Effector memory CD8-positive, alpha-beta T cell (primary cell): ENCODE measurements around the gene AZU1.

Experiments
- ATAC-seq: fragments of 150-1000 bp; cut with Tn5 transposase; replicated peaks from 2 replicates; pipeline ENCODE4 v1.10.0; 2021; ENCODE audit warnings: mild to moderate bottlenecking, moderate library complexity
- DNase-seq, 3 experiments: peaks; one replicate each; pipeline ENCODE4 v3.0.0; 2021
- H3K27ac Mint-ChIP-seq, 2 donors: one replicate each; pipeline ENCODE4 v1.8.0; 2022; ENCODE audit warnings: mild to moderate bottlenecking in 2 of 2, mixed read lengths in 2 of 2, moderate library complexity in 2 of 2
- H3K27me3 Mint-ChIP-seq, 2 donors: one replicate each; pipeline ENCODE4 v1.8.0; 2022; ENCODE audit warnings: mixed read lengths in 2 of 2
- H3K36me3 Mint-ChIP-seq: one replicate; pipeline ENCODE4 v1.8.0; 2022; ENCODE audit warnings: mild to moderate bottlenecking, moderate library complexity, mixed read lengths; ENCODE audit not compliant: insufficient read depth
- H3K4me1 Mint-ChIP-seq, 2 donors: one replicate each; pipeline ENCODE4 v1.8.0; 2022; ENCODE audit warnings: low read depth in 2 of 2, mixed read lengths in 2 of 2
- H3K4me3 Mint-ChIP-seq, 2 donors: one replicate each; pipeline ENCODE4 v1.8.0; 2022; ENCODE audit warnings: mild to moderate bottlenecking in 2 of 2, mixed read lengths in 2 of 2, moderate library complexity in 2 of 2
- H3K9me3 Mint-ChIP-seq, 2 donors: one replicate each; pipeline ENCODE4 v1.8.0; 2022; ENCODE audit warnings: mixed read lengths in 2 of 2
- total RNA-seq, 9 experiments: gene quantifications; one replicate each; lab custom pipeline; 2026; lab: John Stamatoyannopoulos, UW

Gene AZU1, protein sequence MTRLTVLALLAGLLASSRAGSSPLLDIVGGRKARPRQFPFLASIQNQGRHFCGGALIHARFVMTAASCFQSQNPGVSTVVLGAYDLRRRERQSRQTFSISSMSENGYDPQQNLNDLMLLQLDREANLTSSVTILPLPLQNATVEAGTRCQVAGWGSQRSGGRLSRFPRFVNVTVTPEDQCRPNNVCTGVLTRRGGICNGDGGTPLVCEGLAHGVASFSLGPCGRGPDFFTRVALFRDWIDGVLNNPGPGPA
- 0 to 1.5 (median 0.17) reads per million in 9 experiments for total RNA-seq

DNA sequence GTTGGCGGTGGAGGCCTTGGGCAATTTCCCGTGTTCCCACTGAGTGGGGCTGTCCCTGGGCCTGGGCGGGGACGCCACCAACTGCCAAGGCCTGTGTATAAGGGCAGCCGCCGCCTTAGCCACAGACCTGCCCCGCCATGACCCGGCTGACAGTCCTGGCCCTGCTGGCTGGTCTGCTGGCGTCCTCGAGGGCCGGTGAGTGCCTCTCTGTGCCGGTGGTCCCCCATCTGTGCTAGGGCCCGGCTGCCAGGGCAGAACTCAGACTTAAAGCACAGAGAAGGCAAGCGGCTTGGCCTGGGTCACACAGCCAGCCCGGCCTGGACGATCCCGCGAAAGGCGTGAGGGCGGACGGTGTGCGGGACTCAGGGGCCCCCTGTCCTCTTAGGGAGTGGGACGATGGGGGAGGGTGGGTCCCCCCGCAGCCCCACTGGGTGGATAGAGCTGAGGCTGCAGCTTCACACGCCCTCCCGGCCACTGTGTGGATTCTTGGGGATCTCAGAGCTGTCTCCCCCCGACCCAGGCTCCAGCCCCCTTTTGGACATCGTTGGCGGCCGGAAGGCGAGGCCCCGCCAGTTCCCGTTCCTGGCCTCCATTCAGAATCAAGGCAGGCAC is at the start of gene AZU1:
TSS of gene AZU1 (plus strand) at position 128 of the 612 bp plus-strand sequence. CDS start at position 138, 10 bp downstream.
- Mint-ChIP-seq H3K4me3 (no peak within 1 kb of the TSS), H3K27ac (no peak within 1 kb of the TSS), H3K36me3 (peaks cover 11% of the 10 kb centered on the region), H3K27me3 (peaks cover 7 to 33% of the 10 kb centered on the region in 2 donors), H3K4me1 (peaks cover 0 to 2% of the 10 kb centered on the region in 2 donors), H3K9me3 (no peaks in the 10 kb centered on the region)
- ATAC-seq (no peak), DNase-seq (no peak)

DNA sequence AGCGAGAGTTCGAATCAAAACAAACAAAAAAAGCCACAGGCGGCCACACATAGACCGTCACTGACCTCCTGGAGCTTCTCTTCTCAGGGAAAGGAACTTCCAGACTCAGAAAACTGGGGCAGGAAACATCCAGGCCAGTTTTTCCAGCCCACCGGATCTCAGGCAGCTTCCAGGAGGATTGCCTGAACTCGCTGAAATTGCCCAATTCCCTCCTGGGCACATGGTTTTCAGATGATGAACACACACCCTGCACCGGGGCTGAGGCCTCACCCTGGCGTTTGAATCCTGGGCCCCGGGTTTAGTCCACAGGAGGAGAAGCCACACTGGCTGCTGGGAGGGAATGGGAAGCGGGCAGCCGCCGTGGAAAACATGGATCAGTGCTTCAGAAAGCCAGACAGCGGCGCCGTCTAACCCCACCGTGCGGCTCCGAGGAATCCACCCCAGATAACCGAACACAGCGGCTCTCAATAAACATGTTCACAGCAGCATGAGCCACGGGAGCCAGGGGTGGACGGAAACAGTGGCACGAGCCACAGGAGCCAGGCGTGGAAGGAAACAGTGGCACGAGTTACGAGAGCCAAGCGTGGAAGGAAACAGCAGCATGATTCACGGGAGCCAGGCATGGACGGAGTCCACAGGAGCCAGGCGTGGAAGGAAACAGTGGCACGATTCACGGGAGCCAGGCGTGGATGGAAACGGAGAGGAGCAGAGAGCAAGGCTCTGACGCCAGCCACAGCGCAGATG is 48.6 kb upstream of the AZU1 start:
- Mint-ChIP-seq H3K9me3 (no peaks in the 10 kb centered on the region), H3K27me3 (peaks cover 0 to 29% of the 10 kb centered on the region in 2 donors), H3K27ac (no peak overlapping the region), H3K4me1 (no peaks in the 10 kb centered on the region), H3K4me3 (no peak overlapping the region), H3K36me3 (no peaks in the 10 kb centered on the region)
- ATAC-seq (no peak), DNase-seq (no peak)

DNA sequence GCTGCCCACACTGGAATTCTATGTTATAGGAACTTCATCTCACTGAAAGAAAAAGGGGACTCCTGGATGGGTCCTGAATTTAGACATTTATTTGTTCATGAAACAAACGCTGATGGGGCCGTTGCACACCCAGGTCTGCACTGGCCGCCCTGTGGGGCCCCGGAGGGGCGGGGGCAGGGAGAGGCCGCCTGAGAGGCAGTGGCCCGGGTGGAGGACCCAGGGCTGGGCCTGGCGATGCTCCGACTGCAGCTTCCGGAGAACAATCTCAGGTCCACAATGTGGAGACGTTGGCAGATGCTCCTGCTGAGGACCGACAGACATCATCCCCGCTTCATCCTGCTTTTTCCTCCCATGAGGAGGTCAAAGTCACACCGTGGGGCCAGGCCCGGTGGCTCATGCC is 46.7 kb upstream of the AZU1 start:
- DNase-seq (no peak), ATAC-seq (no peak)
- Mint-ChIP-seq H3K27ac (no peak overlapping the region), H3K36me3 (no peaks in the 10 kb centered on the region), H3K9me3 (no peaks in the 10 kb centered on the region), H3K4me1 (no peaks in the 10 kb centered on the region), H3K27me3 (peaks cover 0 to 29% of the 10 kb centered on the region in 2 donors), H3K4me3 (no peak overlapping the region)

DNA sequence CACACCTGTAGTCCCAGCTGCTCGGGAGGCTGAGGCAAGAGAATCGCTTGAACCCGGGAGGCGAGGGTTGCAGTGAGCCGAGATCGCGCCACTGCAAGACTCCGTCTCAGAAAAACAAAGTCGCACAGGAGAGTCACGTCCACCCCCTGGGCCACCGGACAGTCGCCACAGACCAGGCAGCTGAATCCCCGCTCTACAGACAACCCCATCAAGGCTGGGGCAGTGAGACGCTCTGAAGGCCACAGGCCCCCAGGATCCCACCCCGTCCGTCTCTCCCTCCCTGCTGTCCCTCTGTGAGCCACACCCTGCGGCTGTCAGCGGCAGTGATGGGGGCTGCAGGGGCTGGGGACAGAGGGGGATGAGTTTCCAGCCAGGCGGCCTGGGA is 45.8 kb upstream of the AZU1 start:
- Mint-ChIP-seq H3K27me3 (peaks cover 0 to 29% of the 10 kb centered on the region in 2 donors), H3K9me3 (no peaks in the 10 kb centered on the region), H3K36me3 (no peaks in the 10 kb centered on the region), H3K4me3 (no peak overlapping the region), H3K27ac (no peak overlapping the region), H3K4me1 (no peaks in the 10 kb centered on the region)
- DNase-seq (no peak), ATAC-seq (no peak)

DNA sequence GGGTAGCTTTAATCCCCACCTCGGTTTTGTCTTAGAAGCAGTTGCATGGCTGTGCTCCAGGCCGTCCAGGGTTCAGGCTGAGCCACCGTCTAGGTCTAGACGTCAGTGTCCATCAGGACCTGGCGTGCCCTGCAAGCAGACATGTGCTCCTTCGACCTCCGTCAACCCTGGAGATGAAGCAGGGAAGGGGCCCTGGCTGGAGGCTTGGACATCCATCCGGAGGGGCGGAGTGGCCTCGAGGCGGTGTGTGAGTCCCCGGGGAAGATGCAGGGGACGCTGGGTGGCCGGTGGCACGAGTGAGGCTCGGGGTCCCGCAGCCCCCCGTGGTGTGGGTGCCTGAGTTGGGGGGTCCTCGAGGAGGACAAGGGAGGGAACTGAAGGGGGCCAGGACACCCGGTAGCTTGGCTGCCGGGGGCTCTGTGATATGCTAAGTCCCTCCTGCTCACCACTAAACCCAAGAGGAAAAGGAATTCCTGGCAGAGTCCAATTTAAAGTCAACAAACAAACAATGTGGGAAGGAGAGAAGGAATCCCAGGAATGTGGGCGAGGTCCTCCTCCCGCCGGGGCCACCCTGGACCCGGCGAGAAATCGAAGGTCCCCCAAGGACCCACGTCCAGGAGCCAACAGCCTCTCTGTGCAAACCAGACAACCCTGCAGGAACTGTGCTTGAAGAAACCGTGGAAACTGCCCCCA is 45.3 kb upstream of the AZU1 start:
- Mint-ChIP-seq H3K27me3 (peaks cover 0 to 29% of the 10 kb centered on the region in 2 donors), H3K27ac (no peak overlapping the region), H3K4me1 (no peaks in the 10 kb centered on the region), H3K4me3 (no peak overlapping the region), H3K36me3 (no peaks in the 10 kb centered on the region), H3K9me3 (no peaks in the 10 kb centered on the region)
- ATAC-seq = no peak
- no peak for DNase-seq

DNA sequence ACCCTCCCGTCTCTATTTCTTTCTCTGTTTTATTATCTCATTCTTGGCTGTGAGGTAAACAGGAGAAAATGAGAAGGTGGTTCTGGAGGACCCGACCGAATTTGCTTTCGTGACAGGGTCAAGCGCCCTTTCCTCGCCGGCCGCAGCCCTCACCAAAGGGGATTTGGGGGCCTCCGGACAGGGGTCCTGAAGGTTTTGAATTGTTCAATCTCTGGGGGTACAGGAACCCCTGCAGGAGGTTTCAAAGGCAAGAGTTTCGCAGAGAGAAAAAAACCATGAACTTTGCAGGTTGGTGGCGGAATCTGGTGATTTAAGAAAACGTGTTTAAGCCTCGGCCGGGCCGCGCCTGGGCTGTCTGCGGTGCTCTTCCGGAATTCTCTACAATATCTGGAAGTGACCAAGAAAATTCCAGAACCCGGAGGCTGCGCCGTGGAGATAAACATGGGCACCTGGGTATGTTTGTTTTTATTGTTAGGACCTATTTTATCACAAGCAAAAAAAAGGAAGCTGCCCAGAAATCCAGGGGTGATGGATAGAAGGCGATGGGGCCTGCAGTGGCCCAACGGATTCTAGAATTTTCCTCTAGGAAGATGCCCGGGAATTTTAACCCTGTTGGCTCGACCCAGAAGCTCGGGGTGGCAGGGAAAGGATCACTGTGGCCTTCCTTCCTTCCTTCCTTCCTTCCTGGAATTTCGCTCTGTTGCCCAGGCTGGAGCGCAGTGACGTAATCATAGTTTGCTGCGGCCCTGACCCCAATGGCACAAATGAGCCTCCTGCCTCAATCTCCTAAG is 44.6 kb upstream of the AZU1 start:
- no peaks in the 10 kb centered on the region for H3K9me3 Mint-ChIP-seq
- peaks cover 0 to 29% of the 10 kb centered on the region in 2 donors for H3K27me3 Mint-ChIP-seq
- ATAC-seq = no peak
- no peaks in the 10 kb centered on the region for H3K36me3 Mint-ChIP-seq
- no peak overlapping the region for H3K4me3 Mint-ChIP-seq
- DNase-seq = no peak
- no peak overlapping the region for H3K27ac Mint-ChIP-seq
- H3K4me1 Mint-ChIP-seq = no peaks in the 10 kb centered on the region

DNA sequence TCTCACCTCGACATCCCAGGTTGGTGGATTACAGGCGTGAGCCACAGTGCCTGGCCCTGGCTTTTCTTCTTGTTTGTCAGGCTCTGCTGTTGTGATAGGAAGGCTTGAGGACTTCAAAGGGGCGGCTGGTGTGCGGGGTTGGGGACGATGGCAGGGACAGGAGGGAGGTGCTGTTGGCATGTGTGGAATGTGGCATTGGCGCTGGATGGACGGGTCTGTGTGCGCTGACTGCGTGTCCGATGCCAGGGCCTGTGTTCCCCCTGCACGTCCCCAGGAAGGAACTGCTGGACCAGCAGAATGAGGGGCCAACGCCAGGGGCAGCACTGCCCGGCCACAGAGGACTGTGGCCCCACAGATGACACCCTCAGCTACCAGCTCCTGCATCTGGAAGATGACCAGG is 43.1 kb upstream of the AZU1 start:
- H3K36me3 Mint-ChIP-seq = no peaks in the 10 kb centered on the region
- no peaks in the 10 kb centered on the region for H3K4me1 Mint-ChIP-seq
- ATAC-seq = no peak
- peaks cover 0 to 23% of the 10 kb centered on the region in 2 donors for H3K27me3 Mint-ChIP-seq
- no peak for DNase-seq
- no peak overlapping the region for H3K27ac Mint-ChIP-seq
- H3K4me3 Mint-ChIP-seq = no peak overlapping the region
- no peaks in the 10 kb centered on the region for H3K9me3 Mint-ChIP-seq

DNA sequence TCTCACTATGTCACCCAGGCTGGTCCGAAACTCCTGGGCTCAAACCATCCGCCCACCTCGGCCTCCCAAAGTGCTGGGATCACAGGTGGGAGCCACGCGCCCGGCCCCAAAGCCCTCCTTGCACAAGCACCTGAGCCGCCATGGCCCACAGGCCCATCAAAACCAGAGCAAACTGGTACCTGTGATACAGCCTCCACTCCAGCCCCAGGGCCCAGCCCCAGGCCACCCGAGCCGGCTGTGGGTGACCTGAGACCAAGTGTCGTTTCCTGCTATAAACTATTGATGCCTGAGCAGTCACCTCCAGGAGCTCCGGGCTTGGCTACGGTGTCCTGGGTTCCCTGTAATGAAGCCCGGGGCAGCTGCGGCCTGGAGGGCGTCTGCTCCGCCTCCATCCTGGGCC is 40.1 kb upstream of the AZU1 start:
- peaks cover 0 to 4% of the 10 kb centered on the region in 2 donors for H3K27me3 Mint-ChIP-seq

DNA sequence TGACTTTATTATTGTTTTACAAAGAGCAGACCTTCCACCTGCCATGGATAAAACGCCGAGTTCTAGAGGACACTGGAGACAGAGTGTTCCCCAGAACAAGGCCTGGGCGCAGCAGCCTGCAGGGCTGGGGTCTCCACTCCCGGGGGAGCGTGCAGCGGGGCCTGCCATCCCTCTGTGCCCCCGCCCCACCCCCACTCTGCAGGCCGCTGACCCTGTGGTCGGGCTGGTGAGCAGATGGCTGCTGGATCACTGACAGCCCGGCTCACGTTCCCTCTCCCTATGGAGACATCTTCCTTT is 39.0 kb upstream of the AZU1 start:
- Mint-ChIP-seq H3K9me3 (no peaks in the 10 kb centered on the region), H3K27me3 (no peaks in the 10 kb centered on the region)

More for the DNA sequence above, 40.1 kb upstream of the AZU1 start:
- no peak overlapping the region for H3K27ac Mint-ChIP-seq
- H3K4me3 Mint-ChIP-seq = no peak overlapping the region
- ATAC-seq (no peak), DNase-seq (no peak)
- no peaks in the 10 kb centered on the region for H3K9me3 Mint-ChIP-seq
- H3K36me3 Mint-ChIP-seq = no peaks in the 10 kb centered on the region
- H3K4me1 Mint-ChIP-seq = no peaks in the 10 kb centered on the region

DNA sequence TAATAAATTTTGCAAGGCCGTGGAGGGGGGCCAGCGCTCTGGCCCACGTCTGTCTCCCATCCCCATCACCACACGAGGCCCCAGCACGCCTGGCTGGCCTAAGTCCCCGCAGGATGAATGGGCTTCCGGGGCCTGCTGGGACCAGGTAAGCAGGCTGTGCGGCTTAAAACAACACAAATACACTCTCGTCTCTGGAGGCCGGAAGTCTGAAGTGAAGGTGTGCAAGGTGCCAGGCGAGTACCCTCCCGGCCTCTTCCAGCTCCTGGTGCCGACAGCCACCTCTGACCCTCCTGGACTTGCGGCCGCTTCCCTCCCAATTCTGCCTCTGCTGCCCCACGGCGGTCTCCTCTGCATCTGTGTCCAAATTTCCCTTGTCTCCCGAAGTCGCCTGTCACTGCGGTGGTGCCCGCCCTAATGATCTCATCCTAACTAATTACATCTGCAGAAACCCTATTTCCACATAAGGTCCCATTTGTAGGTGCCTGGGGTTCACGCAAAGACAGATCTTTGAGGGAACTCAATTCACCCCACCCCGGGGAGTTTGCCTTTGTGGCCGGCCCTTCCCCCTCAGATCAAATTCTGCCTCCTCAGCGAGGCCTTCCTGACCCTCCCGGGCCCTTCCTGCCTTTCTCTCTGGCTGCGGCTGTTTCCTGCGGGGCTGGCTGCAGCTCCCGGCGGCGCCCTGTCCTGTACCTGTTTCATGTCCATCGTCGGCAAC is 38.5 kb upstream of the AZU1 start:
- DNase-seq = no peak
- no peaks in the 10 kb centered on the region for H3K27me3 Mint-ChIP-seq
- no peaks in the 10 kb centered on the region for H3K4me1 Mint-ChIP-seq
- no peaks in the 10 kb centered on the region for H3K36me3 Mint-ChIP-seq
- H3K9me3 Mint-ChIP-seq = no peaks in the 10 kb centered on the region
- no peak for ATAC-seq
- H3K27ac Mint-ChIP-seq = peak overlapping the region in 1 of 2 donors; percentile 66
- H3K4me3 Mint-ChIP-seq = no peak overlapping the region

More for the DNA sequence above, 39.0 kb upstream of the AZU1 start:
- H3K36me3 Mint-ChIP-seq = no peaks in the 10 kb centered on the region
- no peak overlapping the region for H3K27ac Mint-ChIP-seq
- no peaks in the 10 kb centered on the region for H3K4me1 Mint-ChIP-seq
- no peak for DNase-seq
- ATAC-seq = no peak
- H3K4me3 Mint-ChIP-seq = no peak overlapping the region

DNA sequence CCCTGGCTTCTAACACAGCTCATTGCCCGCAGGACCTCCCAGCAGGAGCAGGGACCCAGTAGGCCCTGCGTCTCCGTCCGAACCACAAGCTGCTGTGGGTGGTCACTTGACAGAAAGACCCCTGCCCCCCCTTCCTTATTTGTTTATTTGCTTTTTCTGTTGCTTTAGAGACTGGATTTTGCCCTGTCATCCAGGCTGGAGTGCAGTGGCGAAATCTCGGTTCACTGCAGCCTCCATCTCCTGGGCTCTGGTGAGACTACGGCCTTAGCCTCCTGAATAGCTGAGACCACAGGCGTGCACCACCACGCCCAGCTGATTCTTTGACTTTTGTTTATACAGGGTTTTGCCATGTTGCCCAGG is 38.0 kb upstream of the AZU1 start:
- H3K4me1 Mint-ChIP-seq = no peaks in the 10 kb centered on the region
- no peaks in the 10 kb centered on the region for H3K9me3 Mint-ChIP-seq
- no peaks in the 10 kb centered on the region for H3K27me3 Mint-ChIP-seq
- peaks cover under 1% of the 10 kb centered on the region for H3K36me3 Mint-ChIP-seq
- ATAC-seq (no peak), DNase-seq (no peak)
- no peak overlapping the region for H3K4me3 Mint-ChIP-seq
- peak overlapping the region in 1 of 2 donors; percentile 66 for H3K27ac Mint-ChIP-seq

DNA sequence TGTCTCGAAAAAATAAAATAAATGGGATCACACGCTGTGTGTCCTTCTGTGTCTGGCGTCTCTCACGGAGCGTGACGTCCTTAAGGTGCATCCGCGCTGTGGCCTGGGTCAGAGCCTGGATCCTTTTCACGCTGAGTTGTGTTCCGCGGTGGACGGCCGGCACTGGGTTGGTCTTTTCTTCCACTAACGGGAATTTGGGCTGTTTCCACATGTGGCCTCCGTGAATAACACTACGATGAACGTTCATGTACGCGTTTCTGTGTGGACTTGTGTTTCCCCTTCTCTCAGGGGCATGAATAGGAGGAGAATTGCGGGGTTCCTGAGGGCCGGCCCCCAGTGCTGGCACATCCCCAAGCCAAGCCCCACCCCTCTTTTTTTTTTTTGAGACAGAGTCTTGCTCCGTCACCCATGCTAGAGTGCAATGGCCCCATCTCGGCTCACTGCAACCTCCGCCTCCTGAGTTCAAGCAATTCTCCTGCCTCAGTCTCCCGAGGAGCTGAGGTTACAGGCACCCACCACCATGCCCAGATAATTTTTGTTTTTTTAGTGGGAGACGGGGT is 36.5 kb upstream of the AZU1 start:
- Mint-ChIP-seq H3K36me3 (peaks cover 3% of the 10 kb centered on the region), H3K4me3 (no peak overlapping the region), H3K27ac (no peak overlapping the region), H3K9me3 (no peaks in the 10 kb centered on the region), H3K27me3 (no peaks in the 10 kb centered on the region), H3K4me1 (no peaks in the 10 kb centered on the region)
- DNase-seq (no peak), ATAC-seq (no peak)
